ENCODE measurements around the gene CXCR2.

DNA sequence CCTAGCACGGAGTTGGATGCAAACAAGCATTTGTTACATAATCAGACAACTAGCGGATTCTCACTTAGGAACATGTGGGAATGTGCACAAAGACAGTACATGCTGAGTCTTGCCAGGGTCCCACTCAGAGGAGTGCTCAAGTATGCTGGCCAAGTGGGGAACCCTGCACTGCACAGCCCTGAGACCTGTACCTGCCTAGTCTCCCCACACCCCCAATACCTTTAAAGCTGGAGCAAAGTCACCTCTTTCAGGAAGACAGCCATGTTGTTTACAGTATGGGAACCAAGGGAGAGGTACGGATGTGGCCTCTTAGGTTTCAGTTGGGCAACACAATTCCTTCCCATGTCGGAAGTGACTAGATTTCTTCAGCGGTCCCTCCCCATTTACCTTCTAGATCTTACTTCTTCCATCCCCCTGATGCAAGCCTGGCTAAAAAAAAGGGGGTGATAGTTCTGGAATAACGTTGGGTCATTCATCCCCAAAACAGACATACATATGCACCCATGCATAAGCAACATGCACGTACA lies 30.2 kb downstream of the CXCR2 start:
- no peak for TF ChIP-seq EZH2phosphoT487 (IDR thresholded peaks at IDR 0.05; ENCODE audit: borderline replicate concordance, low read depth, low read length)
- TF ChIP-seq, protein P1, sequence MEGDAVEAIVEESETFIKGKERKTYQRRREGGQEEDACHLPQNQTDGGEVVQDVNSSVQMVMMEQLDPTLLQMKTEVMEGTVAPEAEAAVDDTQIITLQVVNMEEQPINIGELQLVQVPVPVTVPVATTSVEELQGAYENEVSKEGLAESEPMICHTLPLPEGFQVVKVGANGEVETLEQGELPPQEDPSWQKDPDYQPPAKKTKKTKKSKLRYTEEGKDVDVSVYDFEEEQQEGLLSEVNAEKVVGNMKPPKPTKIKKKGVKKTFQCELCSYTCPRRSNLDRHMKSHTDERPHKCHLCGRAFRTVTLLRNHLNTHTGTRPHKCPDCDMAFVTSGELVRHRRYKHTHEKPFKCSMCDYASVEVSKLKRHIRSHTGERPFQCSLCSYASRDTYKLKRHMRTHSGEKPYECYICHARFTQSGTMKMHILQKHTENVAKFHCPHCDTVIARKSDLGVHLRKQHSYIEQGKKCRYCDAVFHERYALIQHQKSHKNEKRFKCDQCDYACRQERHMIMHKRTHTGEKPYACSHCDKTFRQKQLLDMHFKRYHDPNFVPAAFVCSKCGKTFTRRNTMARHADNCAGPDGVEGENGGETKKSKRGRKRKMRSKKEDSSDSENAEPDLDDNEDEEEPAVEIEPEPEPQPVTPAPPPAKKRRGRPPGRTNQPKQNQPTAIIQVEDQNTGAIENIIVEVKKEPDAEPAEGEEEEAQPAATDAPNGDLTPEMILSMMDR (conservative IDR thresholded peaks at IDR 0.05; ENCODE audit: low read length) = no peak

Measured in OCI-LY7 (cell line).